Peyer's patch (tissue), 4 donors: Measurements from ENCODE around the gene TNFRSF4.

Source experiments
- POLR2A ChIP-seq, 2 donors: fragments of 450-650 bp; IDR thresholded peaks; one replicate each; pipeline ENCODE4 v1.5.1; 2017; ENCODE audit warnings: antibody characterized with exemption in 2 of 2, mild to moderate bottlenecking in 2 of 2, moderate library complexity in 2 of 2
- TF ChIP-seq, protein P1 (sequence below), 6 experiments: fragments of 450-650 bp in 4 of 6; fragments of 200-600 bp in 2 of 6; sonication (generic) in 1 of 6; IDR thresholded peaks; one replicate each; pipeline ENCODE4 v1.5.1; 2017 to 2019; ENCODE audit warnings: antibody characterized with exemption in 6 of 6, mild to moderate bottlenecking in 3 of 6, moderate library complexity in 1 of 6

DNA sequence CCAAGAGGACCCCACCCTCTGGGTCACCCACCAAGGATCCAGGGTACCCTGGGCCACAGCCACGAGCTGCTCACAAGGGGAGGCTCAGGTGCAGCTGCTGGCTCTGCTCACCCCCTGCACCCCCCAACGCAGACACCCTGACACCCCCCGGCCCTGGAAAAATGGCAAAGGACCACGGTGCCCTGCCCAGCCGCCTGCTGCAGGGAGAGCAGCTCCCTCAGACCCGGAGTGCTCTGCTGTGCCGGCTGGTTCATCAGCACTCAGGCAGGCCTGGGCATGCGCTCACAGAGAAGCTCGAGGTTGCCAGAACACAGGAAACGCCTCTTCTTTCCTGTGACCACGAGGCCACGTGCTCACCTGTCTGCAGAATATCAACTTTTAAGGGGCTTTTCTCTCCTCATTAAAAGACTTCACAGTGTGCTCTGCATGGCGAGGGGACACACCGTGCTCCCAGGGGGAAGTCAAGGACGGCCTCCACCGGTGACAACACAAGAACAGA is 36.9 kb upstream of the TNFRSF4 start:
- TF ChIP-seq, protein P1, sequence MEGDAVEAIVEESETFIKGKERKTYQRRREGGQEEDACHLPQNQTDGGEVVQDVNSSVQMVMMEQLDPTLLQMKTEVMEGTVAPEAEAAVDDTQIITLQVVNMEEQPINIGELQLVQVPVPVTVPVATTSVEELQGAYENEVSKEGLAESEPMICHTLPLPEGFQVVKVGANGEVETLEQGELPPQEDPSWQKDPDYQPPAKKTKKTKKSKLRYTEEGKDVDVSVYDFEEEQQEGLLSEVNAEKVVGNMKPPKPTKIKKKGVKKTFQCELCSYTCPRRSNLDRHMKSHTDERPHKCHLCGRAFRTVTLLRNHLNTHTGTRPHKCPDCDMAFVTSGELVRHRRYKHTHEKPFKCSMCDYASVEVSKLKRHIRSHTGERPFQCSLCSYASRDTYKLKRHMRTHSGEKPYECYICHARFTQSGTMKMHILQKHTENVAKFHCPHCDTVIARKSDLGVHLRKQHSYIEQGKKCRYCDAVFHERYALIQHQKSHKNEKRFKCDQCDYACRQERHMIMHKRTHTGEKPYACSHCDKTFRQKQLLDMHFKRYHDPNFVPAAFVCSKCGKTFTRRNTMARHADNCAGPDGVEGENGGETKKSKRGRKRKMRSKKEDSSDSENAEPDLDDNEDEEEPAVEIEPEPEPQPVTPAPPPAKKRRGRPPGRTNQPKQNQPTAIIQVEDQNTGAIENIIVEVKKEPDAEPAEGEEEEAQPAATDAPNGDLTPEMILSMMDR (IDR thresholded peaks at IDR 0.05), result no peak
- no peak for TF ChIP-seq POLR2A (IDR thresholded peaks at IDR 0.05)
